HG02840 (cell line): ENCODE measurements around the gene PITPNC1.
"Not testable (repeated sequence)": the region's sequence is repeated elsewhere in the genome, so short reads cannot be mapped to it uniquely, and the experiment has no call there.

Source experiments
- ATAC-seq: cut with Tn5 transposase; IDR thresholded peaks from one replicate; pipeline ENCODE4 v1.9.1; 2021; ENCODE audit warnings: mild to moderate bottlenecking, moderate library complexity, moderate number of reproducible peaks; ENCODE audit not compliant: unreplicated experiment, low FRiP score

Gene PITPNC1

GRCh38 chr17:67636834-67637520 is 259.9 kb downstream of the PITPNC1 start:
- ATAC-seq = no peak

GRCh38 chr17:67637901-67638641 is 261.0 kb downstream of the PITPNC1 start:
- no peak for ATAC-seq

GRCh38 chr17:67638871-67639270 is 261.8 kb downstream of the PITPNC1 start:
- ATAC-seq = no peak

GRCh38 chr17:67639555-67639954 is 262.5 kb downstream of the PITPNC1 start:
- ATAC-seq = no peak

GRCh38 chr17:67639979-67640378 is 262.9 kb downstream of the PITPNC1 start:
- no peak for ATAC-seq

- ATAC-seq = no peak
Measured at GRCh38 chr17:67642488-67642887, 265.4 kb downstream of the PITPNC1 start.

- ATAC-seq = no peak
Measured at GRCh38 chr17:67644061-67644460, 267.0 kb downstream of the PITPNC1 start.

- ATAC-seq = not testable (repeated sequence)
Measured at GRCh38 chr17:67645195-67645594, 268.1 kb downstream of the PITPNC1 start.

- no peak for ATAC-seq
Measured at GRCh38 chr17:67646472-67646871, 269.4 kb downstream of the PITPNC1 start.

GRCh38 chr17:67647482-67647881 is 270.4 kb downstream of the PITPNC1 start:
- ATAC-seq = no peak

GRCh38 chr17:67648032-67648905 is 271.2 kb downstream of the PITPNC1 start:
- no peak for ATAC-seq

- ATAC-seq = not testable (repeated sequence)
Measured at GRCh38 chr17:67648906-67649295, 271.8 kb downstream of the PITPNC1 start.

- ATAC-seq = no peak
Measured at GRCh38 chr17:67649891-67650290, 272.8 kb downstream of the PITPNC1 start.

GRCh38 chr17:67651218-67651579 is 274.1 kb downstream of the PITPNC1 start:
- not testable (repeated sequence) for ATAC-seq

- ATAC-seq = no peak
Measured at GRCh38 chr17:67652433-67652832, 275.4 kb downstream of the PITPNC1 start.

- ATAC-seq = no peak
Measured at GRCh38 chr17:67655478-67656148, 278.5 kb downstream of the PITPNC1 start.

GRCh38 chr17:67656494-67657203 is 279.6 kb downstream of the PITPNC1 start:
- no peak for ATAC-seq

- no peak for ATAC-seq
Measured at GRCh38 chr17:67657596-67657995, 280.5 kb downstream of the PITPNC1 start.

GRCh38 chr17:67658265-67658664 is 281.2 kb downstream of the PITPNC1 start:
- ATAC-seq = no peak

- no peak for ATAC-seq
Measured at GRCh38 chr17:67659028-67659427, 281.9 kb downstream of the PITPNC1 start.
